Activated CD4-positive, alpha-beta T cell treated with anti-CD3 and anti-CD28 coated beads, Interleukin-2, amount 50 U/mL, for 16 hours (primary cell): ENCODE results near the gene EPHA4.

Experiments used
- DNase-seq: peaks from one replicate; pipeline ENCODE4 v3.0.0-alpha.2; 2020

Gene EPHA4

GRCh38 chr2:221572219-221572820 lies at the start of gene EPHA4:
Gene EPHA4 (minus strand): TSS chr2:221572304. CDS start chr2:221572248, 56 bp downstream.
- peak; percentile 79 for DNase-seq

DNA sequence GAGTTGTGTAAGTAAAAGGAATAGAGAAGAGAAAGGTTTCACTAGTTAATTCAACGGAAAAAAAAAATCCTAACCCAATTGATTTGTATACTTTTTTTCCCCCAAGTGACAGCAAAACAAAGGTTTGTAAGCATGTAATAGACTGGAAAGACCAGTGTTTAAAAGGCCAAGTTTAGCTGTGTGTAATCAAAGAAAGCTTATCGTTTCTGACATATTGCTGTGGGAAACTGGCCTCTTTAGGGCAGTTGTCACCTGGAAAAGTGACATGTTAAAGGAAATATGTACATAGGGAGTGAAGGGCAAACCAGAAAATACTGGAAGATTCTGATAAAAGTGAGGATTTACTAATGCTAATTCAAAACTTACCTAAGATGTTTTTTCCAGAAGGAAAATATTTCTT lies 45.9 kb upstream of the EPHA4 start:
- no peak for DNase-seq

- DNase-seq: no peak
Measured at GRCh38 chr2:221616561-221616960, 44.5 kb upstream of the EPHA4 start.

DNA sequence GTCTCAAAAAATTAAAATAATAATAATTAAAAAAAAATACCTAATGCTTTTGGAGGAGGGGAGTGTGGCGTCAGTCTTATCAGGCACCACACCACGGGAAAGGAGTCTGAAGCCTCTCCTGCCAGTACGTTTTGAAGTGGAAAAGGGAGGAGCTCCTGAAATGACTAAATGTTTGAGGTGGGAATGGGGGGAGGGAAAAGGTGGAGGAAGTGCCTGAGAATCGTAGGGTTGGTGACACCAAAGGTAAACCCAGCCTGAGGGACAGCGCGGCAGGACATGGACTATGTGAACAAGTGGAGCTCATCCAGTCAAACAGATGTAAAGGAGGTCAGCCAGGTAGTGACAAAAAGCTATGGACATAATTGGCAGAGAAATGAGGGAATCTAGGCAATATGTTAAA lies 42.2 kb upstream of the EPHA4 start:
- no peak for DNase-seq

GRCh38 chr2:221612800-221613199 lies 40.7 kb upstream of the EPHA4 start:
- no peak for DNase-seq

DNA sequence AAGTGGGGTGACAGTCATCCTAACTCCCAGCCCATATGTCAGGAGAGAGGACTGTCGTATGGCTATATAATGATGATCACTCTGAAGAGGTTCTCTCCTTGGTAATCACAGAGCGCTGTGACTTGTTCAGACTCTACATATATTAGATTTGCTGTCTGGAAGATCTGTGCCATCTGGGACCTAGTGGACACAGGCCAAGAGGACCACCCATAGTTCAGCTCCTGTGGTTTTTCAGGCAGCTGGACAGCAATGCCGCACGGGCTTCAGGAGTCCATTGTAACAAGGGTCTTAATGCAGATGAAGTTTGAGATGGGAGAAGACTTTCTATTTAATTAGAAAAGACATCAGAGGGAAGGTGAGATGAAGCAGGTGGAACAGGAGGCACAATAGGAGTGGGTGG lies 40.1 kb upstream of the EPHA4 start:
- no peak for DNase-seq

DNA sequence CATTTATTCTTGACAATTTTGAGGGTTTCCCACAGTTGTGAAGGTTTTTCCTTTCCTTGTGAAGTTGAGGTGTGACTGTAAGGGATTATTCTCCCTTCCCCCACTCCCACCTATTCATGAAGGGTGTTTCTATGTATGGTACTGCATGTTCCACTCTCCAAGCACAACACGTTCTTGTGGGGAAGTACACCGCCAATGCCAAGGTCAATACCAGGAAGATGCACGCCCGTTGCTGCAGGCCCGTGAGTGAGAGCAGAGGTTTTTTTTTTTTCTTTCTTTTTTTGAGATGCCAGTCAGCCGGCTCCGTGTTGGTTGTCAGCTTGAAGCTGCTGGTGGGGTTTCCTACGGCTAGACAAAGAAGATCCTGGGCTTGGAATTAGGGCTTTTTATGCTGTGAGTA lies 38.6 kb upstream of the EPHA4 start:
- no peak for DNase-seq

GRCh38 chr2:221610255-221610654 lies 38.2 kb upstream of the EPHA4 start:
- DNase-seq: no peak

- no peak for DNase-seq
Measured at GRCh38 chr2:221608442-221608841, 36.3 kb upstream of the EPHA4 start.

DNA sequence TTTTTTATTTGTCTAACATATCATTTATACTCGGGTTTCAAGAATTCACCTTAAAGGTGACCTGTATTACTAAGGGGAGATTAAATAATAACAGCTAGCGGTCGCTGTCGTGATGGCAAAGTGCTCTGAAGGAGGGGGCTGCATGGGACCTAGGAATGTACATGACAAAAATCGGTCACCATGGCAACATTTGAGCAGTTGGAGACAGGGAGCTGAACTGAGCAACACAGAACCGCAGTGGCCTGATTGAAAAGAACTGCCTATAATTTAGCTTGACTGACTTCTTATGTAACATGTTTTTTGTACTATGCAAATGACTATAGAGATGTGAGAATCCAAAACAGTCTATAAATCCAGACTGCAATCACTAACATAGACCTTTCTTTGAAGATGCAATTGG lies 34.3 kb upstream of the EPHA4 start:
- DNase-seq: no peak

GRCh38 chr2:221605751-221606240 lies 33.7 kb upstream of the EPHA4 start:
- no peak for DNase-seq

- DNase-seq: no peak
Measured at GRCh38 chr2:221602938-221603337, 30.8 kb upstream of the EPHA4 start.

GRCh38 chr2:221601376-221601775 lies 29.3 kb upstream of the EPHA4 start:
- no peak for DNase-seq

- DNase-seq: no peak
Measured at GRCh38 chr2:221600388-221600787, 28.3 kb upstream of the EPHA4 start.

- DNase-seq: no peak
Measured at GRCh38 chr2:221596192-221596591, 24.1 kb upstream of the EPHA4 start.

DNA sequence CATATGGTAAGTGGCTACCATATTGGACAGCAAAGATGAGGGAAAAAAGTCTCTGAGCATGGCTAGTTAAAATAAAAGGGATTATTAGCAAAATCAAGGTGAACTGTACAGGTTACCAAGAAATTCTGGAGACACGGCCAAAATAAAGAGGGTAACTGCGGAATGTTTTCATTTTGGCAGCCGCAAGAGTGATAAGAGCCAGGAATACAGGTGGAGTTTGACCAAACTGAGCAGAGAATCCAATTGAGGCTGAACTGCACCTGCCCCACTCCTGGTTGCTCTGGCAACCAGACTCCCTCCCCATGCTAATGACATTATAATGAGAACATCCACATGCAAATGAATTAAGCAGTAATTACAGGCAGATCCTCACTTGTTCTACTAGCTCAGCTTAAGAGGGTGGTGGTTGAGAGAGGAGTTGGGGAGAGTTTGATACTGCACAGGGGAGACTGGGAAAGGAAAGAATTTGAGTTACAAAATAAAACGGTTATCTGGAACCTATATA lies 18.8 kb upstream of the EPHA4 start:
- DNase-seq: no peak

DNA sequence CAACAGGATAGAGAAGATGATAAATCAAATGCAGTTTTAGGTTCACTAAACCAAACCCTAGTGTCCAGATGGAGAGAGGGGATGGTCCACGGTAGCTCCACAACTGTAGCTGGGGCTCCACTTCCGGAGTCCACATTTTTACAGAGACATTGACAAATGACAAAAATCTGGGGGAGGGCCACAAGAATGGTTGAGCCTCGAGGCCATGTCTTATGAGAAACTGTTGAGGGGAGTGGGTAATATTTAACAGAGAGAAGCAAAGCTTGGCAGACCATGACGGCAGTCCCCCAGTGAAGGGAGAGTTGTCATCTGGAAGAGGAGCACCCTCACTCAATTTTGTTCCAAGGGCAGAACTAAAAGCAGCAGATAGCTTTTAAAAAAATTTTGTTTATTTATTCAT lies 17.6 kb upstream of the EPHA4 start:
- DNase-seq: no peak

GRCh38 chr2:221588306-221588985 lies 16.3 kb upstream of the EPHA4 start:
- DNase-seq: no peak

- no peak for DNase-seq
Measured at GRCh38 chr2:221581986-221582385, 9.9 kb upstream of the EPHA4 start.

- DNase-seq: no peak
Measured at GRCh38 chr2:221574231-221574570, 2.1 kb upstream of the EPHA4 start.

GRCh38 chr2:221573430-221574230 lies 1.5 kb upstream of the EPHA4 start:
- DNase-seq: peak; percentile 82

DNA sequence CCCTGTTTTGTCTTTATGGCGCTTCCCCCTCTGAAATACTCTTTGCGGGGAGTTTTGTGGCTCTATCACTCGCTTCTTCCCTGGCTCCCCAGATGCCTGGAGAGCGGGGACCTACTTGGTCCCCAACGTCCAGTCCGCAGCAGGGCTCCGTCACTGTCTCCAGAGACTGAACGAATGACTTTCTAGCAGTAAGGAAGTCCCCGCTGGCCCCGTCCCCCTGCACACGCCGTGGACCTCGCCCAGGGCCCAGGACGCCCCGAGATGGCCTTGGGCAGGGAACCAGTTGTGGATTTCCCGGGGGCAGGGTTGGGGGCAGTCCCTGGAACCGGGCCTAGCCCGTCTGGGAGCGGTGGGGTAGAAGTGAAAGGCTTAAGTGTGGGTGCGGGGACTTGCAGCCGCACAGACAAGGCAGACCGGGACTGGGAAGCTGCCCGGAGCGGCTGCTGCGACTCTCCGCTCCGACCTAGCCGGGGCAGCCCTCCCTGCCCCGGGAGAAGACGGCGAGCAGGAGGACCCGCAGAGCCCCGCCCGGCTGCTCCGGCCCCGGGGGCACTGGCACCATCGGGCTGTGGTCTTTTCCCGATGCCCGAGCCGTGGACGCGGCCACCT lies 821 bp upstream of the EPHA4 start:
- peak; percentile 6 for DNase-seq

GRCh38 chr2:221571551-221572218 lies 419 bp downstream of the EPHA4 start:
- DNase-seq: no peak
